ENCODE data around the gene EPOP.

Gene EPOP

DNA sequence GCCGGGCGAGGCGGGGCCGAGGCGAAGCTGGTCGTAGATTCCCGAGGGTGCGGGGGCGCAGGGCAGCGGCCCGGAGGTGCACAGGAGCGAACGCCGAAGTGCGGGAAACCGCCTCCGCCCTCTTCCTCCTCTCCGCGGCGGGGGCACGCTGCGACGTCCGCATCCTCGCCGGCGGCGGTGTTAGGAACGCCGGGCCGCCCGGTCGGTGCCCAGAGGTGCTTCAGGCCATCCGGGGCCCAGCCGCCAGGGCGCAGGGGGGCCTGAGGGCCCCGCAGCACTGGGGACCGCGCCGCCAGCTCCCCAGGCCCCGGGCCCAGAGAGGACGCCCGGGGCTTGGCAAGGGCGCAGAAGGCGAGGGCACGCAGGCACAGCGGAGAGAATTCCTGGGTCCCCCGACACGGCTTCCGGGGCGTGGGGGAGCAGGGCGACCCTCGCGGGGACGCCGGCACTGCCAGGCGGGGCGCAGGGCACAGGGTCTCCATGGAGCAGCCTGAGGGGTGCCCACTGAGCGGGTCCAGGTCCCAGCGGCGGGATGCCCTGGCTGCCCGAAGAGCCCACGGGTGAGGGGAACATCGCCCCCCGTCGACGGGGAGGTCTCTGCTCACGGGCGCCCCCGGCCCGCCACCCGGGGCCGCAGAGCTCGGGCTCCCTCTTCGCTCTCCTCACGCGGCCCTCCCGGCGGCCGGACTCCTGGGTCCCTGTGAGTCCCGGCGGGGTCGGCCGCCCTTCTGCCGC is 576 bp downstream of the EPOP start:
- DNase-seq, result peak in 1 of 56 donors; percentile 9

GRCh38 chr17:38673707-38674013 is 1.1 kb downstream of the EPOP start:
- DNase-seq, result no peak

DNA sequence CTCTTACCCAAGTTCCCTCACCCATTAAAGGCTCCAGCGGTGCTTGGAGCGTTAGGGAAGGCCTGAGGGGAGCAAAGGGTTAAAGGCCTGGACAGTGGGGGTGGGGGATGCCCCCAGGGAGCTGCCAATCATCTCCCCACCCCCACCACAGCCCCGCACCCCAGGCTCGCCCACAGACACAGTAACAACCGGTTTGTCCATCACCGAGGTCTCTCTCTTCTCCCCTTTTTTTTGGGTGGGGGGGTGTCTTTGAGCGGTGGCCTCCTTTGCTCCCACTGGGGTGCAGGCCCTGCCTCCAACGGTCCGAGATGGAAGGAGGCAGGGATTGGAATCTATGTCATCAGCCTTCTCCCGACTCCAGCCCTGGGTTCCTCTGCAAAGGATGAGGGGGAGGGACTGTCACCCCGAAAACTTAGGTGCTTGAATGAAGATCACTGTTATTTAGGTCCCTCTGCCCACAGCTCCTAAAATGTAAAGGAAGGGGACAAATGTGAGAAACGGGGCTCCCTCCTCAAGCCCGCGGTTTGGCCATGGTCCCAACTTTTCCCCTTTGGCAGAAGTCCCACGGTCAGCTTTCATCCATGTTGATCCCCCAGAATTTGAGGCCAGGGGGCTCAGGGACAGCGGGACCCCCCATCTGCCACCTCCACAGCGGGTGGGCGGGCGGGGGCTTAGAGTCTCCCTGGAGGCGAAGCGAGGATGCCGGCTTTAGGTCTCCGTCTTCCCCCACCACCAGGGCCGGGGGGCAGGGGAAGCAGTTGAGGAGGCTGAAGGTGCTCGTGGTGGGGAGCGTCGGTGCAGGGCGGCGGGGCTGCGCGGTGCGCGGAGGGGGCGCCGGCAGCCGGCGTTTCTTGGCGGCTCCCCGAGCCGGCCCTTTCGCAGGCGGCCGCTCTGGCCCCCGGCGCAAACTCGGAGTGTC is 1.7 kb downstream of the EPOP start:
- no peak for DNase-seq

GRCh38 chr17:38671939-38672720 is 2.6 kb downstream of the EPOP start:
- DNase-seq, result no peak

GRCh38 chr17:38669520-38669919 is 5.2 kb downstream of the EPOP start:
- DNase-seq, result no peak

DNA sequence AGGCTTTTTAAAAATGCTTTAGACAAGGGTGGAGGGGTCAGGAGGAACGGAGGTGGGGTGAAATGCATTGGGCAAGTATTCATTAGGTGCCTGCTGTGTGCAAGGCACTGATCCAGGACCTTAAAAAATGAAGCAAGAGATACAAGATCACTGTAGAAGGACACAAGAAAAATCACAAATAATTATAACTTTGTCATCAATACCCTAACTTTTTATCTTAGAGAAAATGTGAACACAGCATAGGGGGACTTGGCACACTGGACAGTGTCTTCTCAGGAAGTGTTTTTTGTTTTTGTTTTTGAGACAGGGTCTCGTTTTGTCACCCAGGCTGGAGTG is 7.0 kb downstream of the EPOP start:
- no peak for DNase-seq

- peak in 46 of 56 donors; percentile 5 to 73 (median 40) for DNase-seq
Measured at GRCh38 chr17:38667099-38667786, 7.5 kb downstream of the EPOP start.

DNA sequence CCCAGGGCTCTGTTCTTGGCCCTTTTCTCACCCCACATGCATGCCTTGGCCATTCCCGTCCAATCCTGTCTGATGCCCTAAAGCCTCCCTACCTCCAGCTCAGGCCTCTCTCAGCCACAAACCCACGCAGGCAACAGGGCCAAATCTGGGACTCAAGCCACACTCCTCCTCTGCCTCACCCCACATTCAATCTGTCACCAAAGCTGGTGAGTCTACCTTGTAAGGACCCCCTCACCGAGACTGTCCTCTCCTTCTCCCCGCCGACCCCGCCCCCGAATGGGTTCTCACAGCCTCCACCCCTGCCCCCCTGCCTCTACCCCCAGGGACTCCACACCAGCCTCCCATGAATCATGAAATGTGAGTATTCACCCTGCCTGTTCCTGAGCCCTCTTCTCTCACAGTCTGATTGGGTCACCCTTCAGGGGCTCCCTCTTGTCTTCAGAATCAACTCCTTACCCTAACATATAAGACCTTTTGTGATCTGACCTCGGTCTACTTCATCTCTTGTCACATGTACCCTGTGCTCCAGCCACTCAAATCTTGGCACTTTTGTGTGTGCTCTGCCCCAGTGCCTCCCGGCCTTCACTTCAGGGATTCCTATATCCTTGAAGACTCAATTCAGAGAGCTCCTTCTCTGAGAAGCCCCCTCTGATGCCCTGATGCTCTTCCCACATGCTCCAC is 10.7 kb downstream of the EPOP start:
- DNase-seq, result no peak

- peak in 45 of 56 donors; percentile 8 to 83 (median 47) for DNase-seq
Measured at GRCh38 chr17:38663125-38663751, 11.5 kb downstream of the EPOP start.

DNA sequence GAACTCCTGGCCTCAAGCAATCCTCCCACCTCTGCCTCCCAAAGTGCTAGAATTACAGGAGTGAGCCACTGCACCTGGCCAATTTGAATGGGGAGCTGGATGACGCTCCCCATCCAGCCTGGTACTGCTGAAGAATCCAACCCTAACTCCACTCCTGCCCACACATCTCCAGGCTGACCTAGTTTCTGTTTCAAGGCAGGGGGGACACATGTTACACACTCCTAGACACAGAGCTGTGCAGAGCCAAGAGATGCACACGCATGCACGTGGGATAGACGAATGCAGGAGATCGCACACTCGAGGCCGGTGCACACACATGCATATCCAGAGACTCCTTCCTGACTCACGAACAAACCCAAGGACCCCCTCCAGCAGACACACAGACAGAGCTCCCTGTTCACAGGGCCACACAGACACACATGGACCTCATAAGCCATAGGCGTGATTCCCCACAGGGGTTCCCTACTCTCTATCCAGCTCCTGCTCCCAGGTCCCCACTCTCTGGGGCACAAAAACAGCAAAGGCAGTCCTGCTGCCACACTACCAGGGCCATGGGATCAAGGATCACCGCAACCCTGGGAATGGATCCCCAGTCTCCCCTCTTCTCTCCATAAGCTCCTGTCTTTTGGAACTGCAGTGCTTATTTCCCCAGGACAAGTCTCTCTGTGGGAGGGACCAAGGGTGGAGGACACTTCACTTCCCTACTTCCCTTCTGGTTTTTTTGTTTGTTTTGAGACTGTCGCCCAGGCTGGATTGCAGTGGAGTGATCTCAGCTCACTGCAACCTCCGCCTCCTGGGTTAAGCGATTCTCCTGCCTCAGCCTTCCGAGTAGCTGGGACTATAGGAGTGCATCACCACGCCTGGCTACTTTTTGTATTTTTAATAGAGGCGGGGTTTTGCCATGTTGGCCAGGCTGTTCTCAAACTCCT is 14.4 kb downstream of the EPOP start:
- no peak for DNase-seq

- no peak for DNase-seq
Measured at GRCh38 chr17:38659415-38659814, 15.3 kb downstream of the EPOP start.

GRCh38 chr17:38658741-38659345 is 15.9 kb downstream of the EPOP start:
- DNase-seq, result peak in 15 of 56 donors; percentile 7 to 46 (median 19)

DNA sequence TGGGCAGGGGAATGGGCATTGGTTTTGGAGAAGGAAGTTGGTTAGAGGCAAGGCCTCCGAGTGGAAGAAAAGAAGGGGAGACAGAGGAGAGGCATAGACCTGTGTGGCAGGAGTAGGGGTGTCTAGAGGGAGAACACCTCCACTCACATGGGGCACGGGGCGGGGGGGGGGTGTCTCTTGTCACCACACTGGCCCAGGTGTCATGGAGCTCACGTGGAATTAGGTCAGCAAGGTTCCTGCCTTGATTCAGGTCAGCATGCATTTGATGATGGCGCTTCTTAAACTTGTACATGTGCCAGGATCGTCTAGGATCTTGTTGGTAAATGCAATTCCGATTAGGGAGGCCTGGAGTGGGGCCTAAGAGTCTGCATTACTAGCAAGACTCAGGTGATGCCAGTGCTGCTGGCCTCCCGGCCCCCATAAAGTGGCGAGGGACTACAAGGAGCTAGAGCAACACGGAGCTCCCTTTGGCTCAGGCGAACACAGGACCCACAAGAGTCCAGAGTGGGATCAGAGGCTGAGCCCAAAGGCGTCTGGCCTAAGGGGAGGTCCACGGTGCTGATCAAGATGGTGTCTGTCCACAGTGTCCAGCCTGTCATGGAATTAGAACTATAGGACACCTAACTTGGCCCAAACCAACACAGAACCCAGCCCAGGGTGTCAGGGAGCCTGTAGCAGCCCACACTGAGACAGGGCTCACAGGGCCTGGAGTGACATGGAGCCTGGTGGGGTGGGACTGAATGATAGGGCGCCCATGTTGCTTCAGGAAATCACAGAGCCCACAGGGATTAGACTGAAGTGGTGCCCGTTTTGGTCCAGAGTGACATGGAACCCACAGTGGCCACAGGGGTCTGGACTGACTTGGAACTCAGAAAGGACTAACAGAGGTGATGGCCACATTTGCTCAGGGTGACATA is 16.7 kb downstream of the EPOP start:
- DNase-seq, result peak in 5 of 56 donors; percentile 9 to 61 (median 45)

GRCh38 chr17:38656959-38657823 is 17.6 kb downstream of the EPOP start:
- DNase-seq, result peak in 47 of 56 donors; percentile 14 to 83 (median 60)

DNA sequence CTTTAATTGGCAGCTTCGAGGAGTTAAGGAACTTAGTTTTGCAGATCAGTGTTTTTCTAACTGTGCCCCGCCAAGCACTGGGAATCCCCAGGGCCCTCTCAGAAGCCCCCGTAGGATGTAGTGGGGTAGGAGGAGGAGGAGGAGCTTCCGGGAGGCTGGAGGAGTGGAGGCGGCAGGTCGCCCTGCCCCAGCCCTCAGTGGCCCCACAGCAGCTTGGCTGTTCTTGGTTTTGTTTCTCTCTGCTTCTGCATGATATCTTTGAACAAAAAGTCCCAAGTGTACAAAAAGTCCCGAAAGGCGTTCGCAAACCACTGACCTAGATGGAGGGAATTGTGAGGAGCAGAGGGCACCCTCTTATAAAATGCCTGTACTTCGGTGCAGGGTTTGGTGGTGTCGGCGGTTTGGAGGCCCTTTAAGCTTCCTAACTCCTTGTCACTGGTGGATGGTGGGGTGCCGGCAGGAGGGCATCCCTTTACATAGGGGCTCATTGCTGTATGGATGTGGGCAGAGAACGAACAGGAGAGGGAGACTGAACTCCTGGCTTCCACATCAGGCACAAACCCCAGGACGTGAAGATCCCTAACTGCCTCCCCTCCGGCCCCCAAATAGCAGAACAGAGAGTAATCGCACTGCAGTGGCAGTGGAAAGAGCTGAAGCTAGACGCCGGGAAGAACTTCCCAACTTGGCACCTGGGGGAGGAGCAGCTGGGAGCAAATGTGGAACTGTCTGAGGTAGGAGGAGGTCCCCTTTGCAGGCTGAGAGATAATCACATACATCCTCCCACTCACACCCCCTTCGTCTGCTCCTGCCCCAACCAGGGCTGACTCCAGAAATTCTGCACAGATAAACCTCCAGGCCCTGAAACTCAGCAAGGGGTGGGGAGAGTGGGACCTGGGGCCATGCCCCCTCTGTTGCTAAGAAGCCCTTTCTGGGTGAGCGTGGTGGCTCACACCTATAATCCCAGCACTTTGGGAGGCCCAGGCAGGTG is 20.1 kb downstream of the EPOP start:
- DNase-seq, result no peak
